Lower leg skin (tissue), 4 donors: Measurements from ENCODE around the gene CEP44. TPM values are rescaled to one million over a fixed set of nuclear protein-coding genes. Genes with fewer than 3 reads are reported as not detected.

Source experiments
- DNase-seq, 2 donors: peaks; one replicate each; pipeline ENCODE4 v3.0.0-alpha.2; 2019; ENCODE audit warnings: low spot score in 2 of 2
- H3K4me3 ChIP-seq: fragments of 200-600 bp; sonication (generic); 2 replicates; pipeline ENCODE4 v1.5.1; 2017; ENCODE audit warnings: mild to moderate bottlenecking, low read depth; ENCODE audit not compliant: poor library complexity, severe bottlenecking
- POLR2A ChIP-seq, 2 donors: fragments of 450-650 bp; IDR thresholded peaks; one replicate each; pipeline ENCODE4 v1.6.1; 2016 to 2017; ENCODE audit warnings: antibody characterized with exemption in 2 of 2, mild to moderate bottlenecking in 1 of 2, moderate library complexity in 1 of 2
- WGBS, 2 donors: methylation state at CpG; one replicate each; pipeline ENCODE4 v1.1.5; 2018; 5-methylcytosine and 5-hydroxymethylcytosine counted together
- intact Hi-C: fragments of 100-400 bp; cut with DNase I; formaldehyde crosslinking; loops from one replicate; pipeline ENCODE4 v1.15.0; 2023; ENCODE audit warnings: low total_unique reads
- total RNA-seq, 4 donors: library from RNA; depleted of rRNA; stranded (reverse); fragments of >200 nt; gene quantifications; one replicate each; pipeline ENCODE4 v1.1.0, GENCODE V29; 2016
- TF ChIP-seq, protein P1 (sequence below), 3 donors: fragments of 450-650 bp; IDR thresholded peaks; one replicate each; pipeline ENCODE4 v1.5.1; 2016; ENCODE audit warnings: antibody characterized with exemption in 3 of 3, mild to moderate bottlenecking in 3 of 3, moderate library complexity in 2 of 3

CEP44 gene
- total RNA-seq, 4 donors from 2014 or later, result 10.2 to 32.5 (median 12.7) TPM

GRCh38 chr4:174281182-174281737 lies 2.5 kb upstream of the CEP44 start:
- H3K4me3 ChIP-seq, result no peak overlapping the region
- TF ChIP-seq, protein P1, sequence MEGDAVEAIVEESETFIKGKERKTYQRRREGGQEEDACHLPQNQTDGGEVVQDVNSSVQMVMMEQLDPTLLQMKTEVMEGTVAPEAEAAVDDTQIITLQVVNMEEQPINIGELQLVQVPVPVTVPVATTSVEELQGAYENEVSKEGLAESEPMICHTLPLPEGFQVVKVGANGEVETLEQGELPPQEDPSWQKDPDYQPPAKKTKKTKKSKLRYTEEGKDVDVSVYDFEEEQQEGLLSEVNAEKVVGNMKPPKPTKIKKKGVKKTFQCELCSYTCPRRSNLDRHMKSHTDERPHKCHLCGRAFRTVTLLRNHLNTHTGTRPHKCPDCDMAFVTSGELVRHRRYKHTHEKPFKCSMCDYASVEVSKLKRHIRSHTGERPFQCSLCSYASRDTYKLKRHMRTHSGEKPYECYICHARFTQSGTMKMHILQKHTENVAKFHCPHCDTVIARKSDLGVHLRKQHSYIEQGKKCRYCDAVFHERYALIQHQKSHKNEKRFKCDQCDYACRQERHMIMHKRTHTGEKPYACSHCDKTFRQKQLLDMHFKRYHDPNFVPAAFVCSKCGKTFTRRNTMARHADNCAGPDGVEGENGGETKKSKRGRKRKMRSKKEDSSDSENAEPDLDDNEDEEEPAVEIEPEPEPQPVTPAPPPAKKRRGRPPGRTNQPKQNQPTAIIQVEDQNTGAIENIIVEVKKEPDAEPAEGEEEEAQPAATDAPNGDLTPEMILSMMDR (IDR thresholded peaks at IDR 0.05), result no peak
- no peak for TF ChIP-seq POLR2A (IDR thresholded peaks at IDR 0.05)
- 78 to 83% methylated on average over 5 of the region's 5 CpGs for WGBS, 2 donors
- DNase-seq, result no peak
- intact Hi-C loops, result loop anchor here (10.0 kb wide), 1 partner anchor 1566 kb away; no protein-coding TSS in a partner anchor

GRCh38 chr4:174281901-174282300 lies 1.8 kb upstream of the CEP44 start:
- intact Hi-C loops, result loop anchor here (10.0 kb wide), 1 partner anchor 1567 kb away; no protein-coding TSS in a partner anchor
- TF ChIP-seq, protein P1 (IDR thresholded peaks at IDR 0.05), result no peak
- TF ChIP-seq POLR2A (IDR thresholded peaks at IDR 0.05), result no peak
- DNase-seq, result no peak
- no peak overlapping the region for H3K4me3 ChIP-seq

- peak overlapping the region; percentile 78 for H3K4me3 ChIP-seq
- TF ChIP-seq, protein P1 (IDR thresholded peaks at IDR 0.05), result no peak
- TF ChIP-seq POLR2A (IDR thresholded peaks at IDR 0.05), result no peak
- DNase-seq, result peak; percentile 91 to 93
- 1% methylated on average over 22 of the region's 22 CpGs for WGBS, 2 donors
- intact Hi-C loops, result loop anchor here (10.0 kb wide), 1 partner anchor 1568 kb away; no protein-coding TSS in a partner anchor
Observed at GRCh38 chr4:174282836-174283506, 740 bp upstream of the CEP44 start.

- no peak for TF ChIP-seq POLR2A (IDR thresholded peaks at IDR 0.05)
- TF ChIP-seq, protein P1 (IDR thresholded peaks at IDR 0.05), result no peak
- 9 to 14% methylated on average over 6 of the region's 6 CpGs for WGBS, 2 donors
- intact Hi-C loops, result loop anchor here (10.0 kb wide), 1 partner anchor 1570 kb away; no protein-coding TSS in a partner anchor
Observed at GRCh38 chr4:174284487-174284886, 776 bp downstream of the CEP44 start.

GRCh38 chr4:174286870-174287269 lies 3.2 kb downstream of the CEP44 start:
- intact Hi-C loops, result loop anchor here (10.0 kb wide), 1 partner anchor 1572 kb away; no protein-coding TSS in a partner anchor
- no peak overlapping the region for H3K4me3 ChIP-seq
- TF ChIP-seq, protein P1 (IDR thresholded peaks at IDR 0.05), result no peak
- TF ChIP-seq POLR2A (IDR thresholded peaks at IDR 0.05), result no peak
- DNase-seq, result no peak
- WGBS, 2 donors, result 94 to 96% methylated on average over 3 of the region's 3 CpGs

More at GRCh38 chr4:174284487-174284886, 776 bp downstream of the CEP44 start:
- H3K4me3 ChIP-seq, result peak overlapping the region; percentile 78
- no peak for DNase-seq
